ENCODE results near the gene SH3GL1.
"Not testable (repeated sequence)": the region's sequence is repeated elsewhere in the genome, so short reads cannot be mapped to it uniquely, and the experiment has no call there.

SH3GL1 gene

GRCh38 chr19:4350111-4350510, 50.2 kb downstream of the SH3GL1 start:
- DNase-seq (ENCODE audit: extremely low spot score, insufficient read length, low read depth) (no peak), FAIRE-seq (no peak)

- not testable (repeated sequence) for FAIRE-seq; DNase-seq (ENCODE audit: extremely low spot score, insufficient read length, low read depth)
Observed at GRCh38 chr19:4349225-4349624, 51.1 kb downstream of the SH3GL1 start.

- DNase-seq (ENCODE audit: extremely low spot score, insufficient read length, low read depth), result no peak
- FAIRE-seq, result no peak
Observed at GRCh38 chr19:4347521-4347920, 52.8 kb downstream of the SH3GL1 start.

GRCh38 chr19:4346020-4346383, 54.3 kb downstream of the SH3GL1 start:
- FAIRE-seq, result no peak

GRCh38 chr19:4345342-4346019, 54.9 kb downstream of the SH3GL1 start:
- no peak for DNase-seq (ENCODE audit: extremely low spot score, insufficient read length, low read depth)
- FAIRE-seq, result no peak

More at GRCh38 chr19:4346020-4346383, 54.3 kb downstream of the SH3GL1 start:
- no peak for DNase-seq (ENCODE audit: extremely low spot score, insufficient read length, low read depth)

GRCh38 chr19:4343370-4344307, 56.7 kb downstream of the SH3GL1 start, which contains the start of gene MPND:
TSS of gene MPND (plus strand) at chr19:4343562. CDS start at chr19:4343594, 32 bp downstream.
- DNase-seq (ENCODE audit: extremely low spot score, insufficient read length, low read depth), result peak; percentile 68
- FAIRE-seq, result peak; percentile 85

GRCh38 chr19:4342615-4343369, 57.6 kb downstream of the SH3GL1 start:
- FAIRE-seq (peak; percentile 99), DNase-seq (ENCODE audit: extremely low spot score, insufficient read length, low read depth) (peak; percentile 84)

- FAIRE-seq, result no peak
Observed at GRCh38 chr19:4342314-4342614, 58.1 kb downstream of the SH3GL1 start.

GRCh38 chr19:4338441-4339355, 61.6 kb downstream of the SH3GL1 start, which contains the start of gene STAP2:
TSS of gene STAP2 (minus strand) at chr19:4338827. CDS start at chr19:4338753, 74 bp downstream.
- no peak for FAIRE-seq
- DNase-seq (ENCODE audit: extremely low spot score, insufficient read length, low read depth), result no peak

More at GRCh38 chr19:4342314-4342614, 58.1 kb downstream of the SH3GL1 start:
- DNase-seq (ENCODE audit: extremely low spot score, insufficient read length, low read depth), result no peak

GRCh38 chr19:4337906-4338440, 62.4 kb downstream of the SH3GL1 start:
- DNase-seq (ENCODE audit: extremely low spot score, insufficient read length, low read depth) (no peak), FAIRE-seq (peak; percentile 42)

- DNase-seq (ENCODE audit: extremely low spot score, insufficient read length, low read depth) (no peak), FAIRE-seq (no peak)
Observed at GRCh38 chr19:4334929-4335570, 65.3 kb downstream of the SH3GL1 start.

- FAIRE-seq (no peak), DNase-seq (ENCODE audit: extremely low spot score, insufficient read length, low read depth) (no peak)
Observed at GRCh38 chr19:4329858-4330257, 70.5 kb downstream of the SH3GL1 start.

- DNase-seq (ENCODE audit: extremely low spot score, insufficient read length, low read depth), result not testable (repeated sequence)
- peak; percentile 63 for FAIRE-seq
Observed at GRCh38 chr19:4328991-4329681, 71.2 kb downstream of the SH3GL1 start.

- DNase-seq (ENCODE audit: extremely low spot score, insufficient read length, low read depth) (peak; percentile 95), FAIRE-seq (peak; percentile 98)
Observed at GRCh38 chr19:4328243-4328990, 71.9 kb downstream of the SH3GL1 start.

GRCh38 chr19:4327877-4328242, 72.5 kb downstream of the SH3GL1 start:
- FAIRE-seq, result no peak

GRCh38 chr19:4327252-4327876, 73.0 kb downstream of the SH3GL1 start:
- no peak for DNase-seq (ENCODE audit: extremely low spot score, insufficient read length, low read depth)
- FAIRE-seq, result peak; percentile 77

More at GRCh38 chr19:4327877-4328242, 72.5 kb downstream of the SH3GL1 start:
- DNase-seq (ENCODE audit: extremely low spot score, insufficient read length, low read depth), result no peak

- no peak for FAIRE-seq
- DNase-seq (ENCODE audit: extremely low spot score, insufficient read length, low read depth), result no peak
Observed at GRCh38 chr19:4326837-4327251, 73.5 kb downstream of the SH3GL1 start.
